Astrocyte of the hippocampus (primary cell): ENCODE measurements around the gene MYH10.

Source experiments
- DNase-seq: peaks from one replicate; pipeline ENCODE4 v3.0.0; 2011; ENCODE audit warnings: low read depth, low spot score

The MYH10 gene

DNA sequence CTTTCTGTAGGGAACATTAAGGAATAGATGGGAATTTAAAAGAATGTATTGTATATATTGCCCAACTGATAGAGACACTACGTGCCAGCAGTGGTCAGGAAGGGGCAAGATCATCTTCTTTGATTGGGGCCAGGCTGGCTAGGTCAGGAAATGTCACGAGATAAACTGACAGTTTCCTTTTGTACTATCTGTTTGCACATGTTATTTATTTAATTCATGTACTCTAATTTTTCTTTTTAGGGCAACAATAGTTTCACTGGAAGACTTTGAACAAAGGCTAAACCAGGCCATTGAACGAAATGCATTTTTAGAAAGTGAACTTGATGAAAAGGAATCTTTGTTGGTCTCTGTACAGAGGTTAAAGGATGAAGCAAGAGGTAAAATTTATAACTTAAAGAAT, 182.2 kb downstream of the MYH10 start:
- no peak for DNase-seq

DNA sequence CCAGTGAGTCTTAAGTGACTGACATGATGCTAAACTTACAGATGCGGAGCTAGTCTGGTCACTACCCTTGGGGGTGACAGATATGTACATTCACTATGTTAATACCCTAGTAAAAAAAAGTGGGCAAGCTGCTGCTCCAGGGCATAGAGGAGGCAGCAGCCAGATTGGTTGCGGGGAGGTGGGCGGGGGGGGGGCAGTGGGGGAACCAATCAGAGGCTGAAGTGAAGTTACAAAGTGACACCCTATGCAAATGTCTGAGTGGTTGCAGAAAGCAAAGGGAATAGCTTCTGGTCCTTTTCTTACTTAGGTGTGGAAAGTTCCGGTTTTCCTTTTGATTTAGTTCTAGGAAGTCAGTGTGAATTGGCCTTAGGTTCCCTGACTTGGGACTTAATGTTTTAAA, 182.7 kb downstream of the MYH10 start:
- no peak for DNase-seq

DNA sequence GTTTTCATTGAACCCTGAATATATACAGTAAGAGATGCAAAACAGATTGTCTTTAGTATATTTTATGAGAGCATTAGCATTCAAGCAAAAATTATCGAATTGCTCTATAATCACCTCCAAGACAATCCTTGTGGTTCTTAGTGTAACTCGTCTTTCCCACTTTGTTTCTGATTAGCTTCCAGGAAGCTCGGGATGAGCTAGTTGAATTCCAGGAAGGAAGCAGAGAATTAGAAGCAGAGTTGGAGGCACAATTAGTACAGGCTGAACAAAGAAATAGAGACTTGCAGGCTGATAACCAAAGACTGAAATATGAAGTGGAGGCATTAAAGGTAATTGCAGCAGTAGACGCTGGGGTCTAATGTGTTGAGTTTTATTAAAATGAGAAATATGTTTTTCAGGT, 185.0 kb downstream of the MYH10 start:
- DNase-seq = no peak

DNA sequence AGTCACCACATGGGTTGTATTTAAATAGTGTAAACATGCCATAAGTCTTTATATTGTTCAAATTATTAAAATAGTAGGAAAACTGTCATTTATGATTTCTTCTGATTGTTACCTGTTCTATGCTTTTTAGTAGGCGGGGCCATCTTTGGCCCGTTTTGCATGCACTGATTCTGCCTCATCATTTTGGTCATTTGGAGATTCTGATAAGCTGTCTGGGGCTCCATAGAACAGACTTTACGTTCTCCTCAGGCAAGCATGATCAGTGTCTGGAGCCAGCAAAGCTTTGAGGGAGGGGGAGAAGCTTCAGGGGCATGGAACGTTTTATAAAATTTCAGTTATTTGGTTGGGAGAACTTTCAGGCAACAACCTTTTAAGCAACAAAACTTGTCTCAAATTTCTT, 186.0 kb downstream of the MYH10 start:
- DNase-seq = no peak

DNA sequence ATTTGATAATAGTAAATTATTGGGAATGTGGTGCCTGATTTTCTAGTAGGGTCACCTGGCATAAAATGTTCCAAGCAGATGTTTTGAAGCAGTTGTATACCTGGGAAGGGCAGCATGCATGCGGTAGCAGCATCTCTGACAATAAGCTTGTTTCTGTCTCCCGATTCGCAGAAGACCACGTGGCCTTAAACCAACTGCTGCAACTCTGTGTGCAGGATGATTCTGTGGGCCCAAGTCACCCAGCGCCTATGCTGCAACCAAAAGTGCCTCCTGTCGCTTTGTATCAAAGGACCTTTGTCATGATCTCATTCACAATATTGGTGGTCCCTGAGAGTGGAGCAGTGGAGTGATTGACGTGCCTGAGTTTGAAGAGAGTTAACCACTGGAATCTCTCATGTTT, 186.8 kb downstream of the MYH10 start:
- no peak for DNase-seq

DNA sequence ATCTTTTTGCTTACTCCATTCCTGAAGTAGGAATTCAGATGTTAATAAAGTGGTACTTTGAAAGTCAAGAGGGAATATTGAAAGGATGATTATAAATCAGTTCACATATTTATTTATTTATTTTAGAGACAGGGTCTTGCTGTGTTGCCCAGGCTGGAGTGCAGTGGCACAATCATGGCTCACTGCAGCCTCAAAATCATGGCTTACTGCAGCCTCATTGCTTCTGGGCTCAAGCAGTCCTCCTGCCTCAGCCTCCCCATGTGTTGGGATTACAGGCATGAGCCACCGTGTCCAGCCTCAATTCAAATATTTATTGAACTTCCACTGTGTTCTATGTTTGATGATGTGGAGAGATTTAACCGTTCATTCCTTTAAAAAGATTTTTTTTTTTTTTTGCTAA, 188.2 kb downstream of the MYH10 start:
- no peak for DNase-seq

DNA sequence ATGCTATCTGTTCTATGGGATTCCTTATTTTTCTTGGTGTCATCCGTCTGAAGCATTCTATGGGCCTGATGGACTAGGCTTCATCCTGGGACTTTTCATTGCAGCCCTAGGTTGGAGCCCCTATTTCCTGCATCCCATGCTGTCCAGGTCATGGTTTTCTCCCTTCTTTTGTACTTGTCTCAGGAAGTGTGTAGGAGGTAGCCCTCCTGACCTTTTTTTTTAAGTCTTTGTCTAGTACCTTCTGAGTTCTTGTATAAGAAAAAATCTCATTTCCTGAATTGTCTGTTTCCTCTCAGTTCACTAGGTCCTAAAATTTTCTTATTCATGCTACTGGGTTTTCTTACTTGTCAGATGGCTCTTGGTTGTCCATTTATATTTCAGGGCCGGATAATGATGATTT, 188.8 kb downstream of the MYH10 start:
- DNase-seq = no peak

DNA sequence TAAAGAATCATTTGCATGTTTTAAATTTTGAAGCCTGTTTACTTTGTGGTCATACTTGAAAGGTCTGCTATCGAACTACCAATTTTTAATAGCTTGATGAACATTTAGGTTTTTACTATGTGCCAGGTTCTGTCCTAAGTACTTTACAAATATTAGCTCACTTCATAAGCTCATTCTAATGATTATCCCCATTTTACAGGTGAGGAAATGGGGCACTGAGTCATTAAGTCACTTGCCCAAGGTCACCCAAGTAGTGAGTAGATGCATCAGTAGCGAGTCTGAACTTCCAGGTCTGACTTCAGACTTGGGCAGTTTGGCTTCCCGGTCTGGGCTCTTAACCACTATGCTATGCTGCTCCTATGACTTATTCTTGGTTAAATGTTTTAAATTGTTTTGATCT, 190.8 kb downstream of the MYH10 start:
- DNase-seq = no peak

DNA sequence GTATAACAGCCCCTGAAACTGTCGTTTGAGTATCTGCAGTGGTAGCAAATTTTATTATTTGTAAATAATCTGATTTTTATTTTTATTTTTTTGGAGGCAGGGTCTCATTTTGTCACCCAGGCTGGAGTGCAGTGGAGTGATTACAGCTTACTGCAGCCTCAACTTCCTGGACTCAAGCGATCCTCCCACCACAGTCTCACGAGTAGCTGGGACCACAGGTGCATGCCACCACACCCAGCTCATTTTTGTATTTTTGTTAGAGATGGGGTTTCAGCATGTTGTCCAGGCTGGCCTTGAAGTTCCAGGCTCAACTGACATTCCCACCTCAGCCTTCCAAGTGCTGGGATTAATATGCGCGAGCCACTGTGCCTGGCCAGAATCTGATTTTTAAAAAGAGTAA, 192.1 kb downstream of the MYH10 start:
- no peak for DNase-seq

DNA sequence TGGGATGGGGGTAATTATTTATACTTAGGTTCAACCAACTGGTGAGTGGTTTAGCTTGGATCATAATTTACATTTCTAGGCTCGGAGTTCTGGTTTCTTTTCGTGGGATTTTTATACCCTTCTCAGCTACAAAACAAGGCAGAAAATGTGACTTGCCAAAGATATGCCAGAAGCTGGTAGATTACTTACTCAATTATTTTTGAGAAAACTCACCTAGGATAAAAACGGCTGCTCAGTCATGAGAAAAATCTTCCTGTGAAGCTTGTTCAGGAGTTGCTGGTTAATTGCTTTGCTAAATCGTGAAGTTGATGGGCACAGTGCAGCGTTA, 193.7 kb downstream of the MYH10 start:
- peak; percentile 30 for DNase-seq

DNA sequence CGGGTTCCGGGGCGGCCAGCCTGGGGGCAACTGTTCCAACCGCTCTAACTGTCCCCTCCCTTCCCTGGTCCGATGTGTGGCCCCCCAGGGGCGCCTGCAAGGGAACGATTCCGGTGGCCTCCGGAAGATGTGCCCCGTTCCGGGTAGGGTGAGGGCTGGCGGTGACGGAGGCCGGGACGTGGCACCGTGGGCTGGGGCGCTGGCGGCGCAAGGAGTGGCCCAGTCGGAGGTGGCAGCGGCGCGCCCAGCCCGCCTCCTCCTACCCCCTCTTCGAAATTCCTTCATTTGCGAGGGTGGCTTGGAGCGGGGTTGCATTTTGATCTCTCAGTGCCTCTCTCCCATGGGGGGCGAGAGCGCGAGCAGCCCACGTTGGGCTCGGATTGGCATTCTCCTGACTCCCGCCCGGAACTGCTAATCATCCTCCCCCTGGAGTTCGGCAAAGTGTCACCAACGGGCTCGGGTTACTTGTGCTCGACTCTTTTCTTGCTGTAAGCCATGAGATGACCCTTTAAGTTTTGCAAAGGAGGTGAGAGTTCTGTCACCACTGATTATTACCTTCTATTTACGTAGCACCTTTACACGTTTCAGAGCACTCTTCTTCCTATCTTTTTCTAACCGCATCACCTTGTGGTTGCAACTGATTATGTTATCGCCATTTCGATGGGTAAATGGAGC, 194.2 kb downstream of the MYH10 start:
- DNase-seq = peak; percentile 76

DNA sequence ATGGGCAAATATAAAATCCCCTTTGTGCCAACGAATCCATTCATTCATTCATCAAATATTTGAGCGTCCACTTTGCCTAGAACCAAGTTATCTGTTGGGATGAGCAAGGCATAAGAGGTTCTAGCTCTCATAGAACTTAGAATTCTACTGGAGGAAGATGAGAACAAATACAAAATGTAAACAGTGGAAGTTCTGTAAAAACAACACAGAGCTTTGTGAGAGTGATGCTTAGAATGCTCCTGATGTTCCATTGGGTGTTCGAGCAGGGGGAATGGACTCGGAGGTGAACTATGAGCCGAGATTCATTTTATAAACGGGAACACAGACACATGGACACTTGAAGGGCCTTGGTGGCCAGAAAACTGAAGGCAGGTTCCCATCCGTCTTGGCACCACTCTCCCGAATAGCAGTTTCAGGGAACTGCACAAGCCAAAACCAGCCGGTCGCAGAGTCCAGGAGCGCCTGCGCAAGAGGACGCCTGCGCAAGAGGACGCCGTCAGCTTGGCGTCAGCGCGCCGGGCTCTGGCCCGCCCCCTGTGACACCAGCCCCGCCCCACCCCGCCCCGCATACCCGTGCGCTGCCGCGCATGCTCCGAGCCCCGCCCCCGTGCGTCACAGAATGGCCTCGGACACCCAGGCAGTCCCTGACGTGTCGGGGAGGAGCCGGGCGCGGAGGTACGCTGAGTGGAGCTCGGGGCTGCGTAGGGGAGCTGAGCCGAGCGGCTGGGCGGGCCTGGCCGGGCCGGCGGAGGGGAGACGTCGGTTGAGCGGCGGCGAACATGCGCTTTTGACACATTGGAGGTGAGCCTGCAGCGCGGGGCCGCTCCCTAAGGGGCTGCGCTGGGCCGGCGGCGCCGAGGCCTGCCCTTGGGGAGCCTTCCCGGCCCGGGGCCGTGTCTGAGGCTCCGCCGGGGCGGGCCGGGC, 195.0 kb downstream of the MYH10 start, which contains the start of gene NDEL1:
TSS of gene NDEL1 (plus strand) at position 640 of the 924 bp plus-strand sequence. CDS start 8,388 bp downstream, outside the sequence.
- DNase-seq = peak; percentile 100

DNA sequence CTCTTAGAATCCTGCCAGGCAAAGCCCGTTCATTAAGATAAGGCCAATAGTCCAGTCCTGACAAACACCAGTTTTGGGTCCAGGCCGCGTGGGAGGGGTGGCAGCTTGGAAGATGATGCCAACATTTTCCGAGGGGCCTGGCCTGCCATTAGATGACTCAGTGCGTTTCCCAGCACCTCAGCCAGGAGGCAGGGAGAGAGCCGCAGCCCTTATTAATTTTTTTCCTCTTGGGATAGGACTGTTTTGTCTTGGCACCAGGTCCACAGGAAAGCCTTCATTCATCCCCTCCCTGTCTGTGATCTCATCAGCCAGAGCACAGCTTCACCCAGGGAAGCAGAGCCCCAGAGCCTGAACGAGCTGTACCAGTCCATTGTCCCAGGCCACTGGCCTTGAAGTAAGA, 199.6 kb downstream of the MYH10 start:
- DNase-seq = peak; percentile 84

DNA sequence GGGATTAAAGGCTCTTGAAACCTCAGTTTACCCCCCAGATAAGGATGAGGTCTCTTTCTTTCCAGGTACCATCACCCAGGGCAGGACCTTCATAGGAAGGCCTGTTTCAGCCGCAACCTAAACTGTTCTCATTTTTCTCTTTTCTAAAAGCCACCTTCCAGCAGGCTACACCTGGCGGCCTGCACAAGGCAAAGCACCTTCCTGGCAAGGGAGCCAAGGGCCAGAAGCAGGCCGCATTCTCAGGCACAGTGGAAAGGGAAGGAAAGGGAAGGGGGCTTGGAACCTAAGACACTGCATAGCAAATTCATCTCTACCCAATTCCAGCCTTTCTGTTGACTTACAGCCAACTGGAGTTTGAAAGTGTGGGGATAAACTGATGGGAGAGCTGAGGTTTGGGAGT, 203.7 kb downstream of the MYH10 start:
- DNase-seq = no peak

DNA sequence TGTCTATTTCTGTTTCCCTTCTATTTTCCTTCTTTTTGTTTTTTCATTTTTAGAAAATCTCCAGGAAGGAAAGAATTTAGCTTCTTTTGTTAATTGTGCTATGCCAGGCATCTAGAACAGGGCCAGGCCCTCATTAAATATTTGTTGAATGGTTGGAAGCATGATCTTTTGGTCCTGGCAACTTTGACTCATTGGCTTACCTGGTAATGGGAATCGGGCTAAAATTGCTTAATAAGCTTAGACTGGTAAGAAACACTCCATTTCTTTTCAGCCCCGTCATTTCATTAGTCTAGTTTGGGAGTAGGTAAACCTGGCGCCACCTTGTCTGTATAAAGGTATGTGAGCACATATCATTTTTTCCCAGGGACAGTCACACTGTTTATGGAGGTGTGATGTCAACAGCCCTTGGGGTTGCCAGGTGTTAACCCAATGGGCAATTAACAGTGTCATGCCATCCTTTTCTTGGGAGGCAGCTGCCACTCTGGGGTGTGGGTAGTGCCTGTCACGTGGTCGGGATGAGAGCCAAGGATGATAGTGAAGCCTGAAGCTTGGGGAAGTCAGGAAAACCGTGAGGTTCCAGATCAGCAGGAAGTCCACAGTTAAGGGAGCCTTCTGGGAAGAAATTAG, 204.3 kb downstream of the MYH10 start:
- DNase-seq = no peak
